HG03521 (cell line): ENCODE measurements around the gene KRT80.

Experiments used
- ATAC-seq: cut with Tn5 transposase; IDR thresholded peaks from one replicate; pipeline ENCODE4 v1.9.1; 2021; ENCODE audit warnings: mild to moderate bottlenecking, moderate library complexity; ENCODE audit not compliant: unreplicated experiment

Gene KRT80

DNA sequence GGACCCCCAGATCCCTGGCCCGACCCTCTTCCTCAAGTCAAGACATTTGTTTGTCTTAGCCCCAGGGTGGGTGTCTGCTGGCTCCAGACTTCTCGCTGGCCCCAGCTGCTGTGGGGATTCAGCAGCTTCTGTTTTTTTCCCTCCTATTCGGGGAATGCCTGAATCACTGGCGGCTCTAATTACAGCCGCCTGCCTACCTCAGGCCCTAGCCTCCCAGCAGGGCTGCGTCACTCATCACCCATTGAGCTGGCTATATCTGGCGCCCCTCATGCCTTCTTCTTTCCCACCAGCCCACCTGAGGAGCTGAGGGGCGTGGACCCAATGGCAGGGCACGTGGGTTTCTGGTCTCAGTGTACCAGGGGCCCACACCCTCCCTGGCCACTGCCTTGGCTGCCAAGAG is 10.1 kb downstream of the KRT80 start:
- ATAC-seq, result no peak

GRCh38 chr12:52180971-52181628 is 10.7 kb downstream of the KRT80 start:
- no peak for ATAC-seq

- no peak for ATAC-seq
Measured at GRCh38 chr12:52179396-52179973, 12.3 kb downstream of the KRT80 start.

DNA sequence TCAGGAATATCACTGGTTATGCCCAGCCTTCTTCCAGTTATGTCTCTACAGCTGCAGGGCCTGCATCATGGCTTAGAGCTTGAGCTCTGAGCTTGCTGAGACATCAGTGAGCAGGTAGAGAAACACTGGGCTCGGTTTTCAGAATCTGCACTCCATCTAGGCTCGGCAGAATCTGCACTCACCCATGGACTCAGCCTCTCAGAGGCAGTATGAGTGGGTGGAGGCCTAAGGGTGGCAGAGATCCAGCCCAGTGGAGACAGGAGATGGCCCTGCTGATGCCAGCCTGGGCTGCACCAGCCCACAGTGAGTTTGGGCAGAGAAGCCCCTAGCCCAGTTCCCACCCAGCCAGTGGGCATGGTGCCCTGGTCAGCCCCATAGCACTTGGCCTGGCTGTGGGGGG is 12.8 kb downstream of the KRT80 start:
- no peak for ATAC-seq

DNA sequence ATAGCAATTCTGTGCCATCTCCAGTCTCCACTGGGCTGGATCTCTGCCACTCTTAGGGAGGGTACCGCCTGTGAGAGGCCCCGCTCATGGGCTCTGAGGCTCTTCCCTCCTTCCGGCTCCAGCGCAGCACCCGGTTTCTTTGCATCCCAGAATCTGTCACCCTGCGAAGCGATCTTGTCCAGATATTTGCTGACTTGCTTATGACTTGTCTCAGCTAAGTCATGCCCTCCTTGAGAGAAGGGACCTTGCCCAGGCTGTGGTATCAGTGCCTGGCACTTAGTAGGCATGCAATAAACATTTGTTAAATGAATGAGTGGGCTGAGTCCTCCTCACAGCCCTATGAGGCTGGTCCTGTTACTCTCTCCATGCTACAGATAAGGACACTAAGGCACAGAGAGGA is 13.4 kb downstream of the KRT80 start:
- ATAC-seq, result no peak

- no peak for ATAC-seq
Measured at GRCh38 chr12:52175371-52176350, 16.2 kb downstream of the KRT80 start.

GRCh38 chr12:52173526-52173925 is 18.3 kb downstream of the KRT80 start:
- no peak for ATAC-seq

DNA sequence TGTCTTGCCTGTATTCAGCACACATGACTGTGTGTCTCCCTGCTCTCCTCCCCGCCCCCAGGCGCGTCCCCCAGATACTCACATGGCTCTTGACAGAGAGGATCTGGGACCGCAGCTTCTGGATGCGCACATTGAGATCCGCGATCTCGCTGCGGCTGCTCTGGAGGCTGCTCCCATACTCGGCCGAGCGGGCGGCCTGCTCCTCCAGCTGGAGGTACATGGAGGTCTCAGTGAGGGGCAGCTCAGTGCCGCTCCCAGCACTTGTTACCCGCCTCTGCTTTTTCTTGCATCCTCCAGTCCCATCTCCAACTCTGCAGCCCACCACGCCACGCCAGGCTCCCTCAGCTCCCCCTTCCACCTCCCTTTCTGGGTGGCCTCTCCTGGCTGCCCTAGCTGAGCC is 18.9 kb downstream of the KRT80 start:
- ATAC-seq, result no peak

DNA sequence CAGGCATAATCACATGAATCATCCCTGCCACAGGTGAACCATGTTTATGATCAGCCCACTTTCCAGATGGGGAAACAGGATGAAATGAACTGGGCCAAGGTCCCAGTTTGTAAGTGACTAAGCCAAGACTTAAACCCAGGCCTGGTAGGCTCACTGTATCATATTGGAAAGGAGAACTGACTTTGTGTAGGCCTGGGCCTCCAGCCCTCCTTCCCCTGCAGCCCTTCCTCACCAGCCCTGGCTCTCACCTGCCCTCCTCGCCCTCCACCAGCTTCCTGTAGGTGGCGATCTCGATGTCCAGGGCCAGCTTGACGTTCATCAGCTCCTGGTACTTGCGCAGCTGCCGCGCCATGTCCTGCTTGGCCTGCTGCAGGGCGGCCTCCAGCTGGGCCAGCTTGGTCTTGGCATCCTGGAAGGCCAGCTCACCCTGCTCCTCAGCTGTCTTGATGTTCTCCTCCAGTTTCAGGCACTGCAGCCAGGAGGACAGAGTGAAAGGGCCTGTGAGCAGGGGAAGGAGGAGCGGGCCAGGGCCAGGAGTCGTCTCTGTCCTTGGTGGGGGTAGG is 19.8 kb downstream of the KRT80 start:
- no peak for ATAC-seq

DNA sequence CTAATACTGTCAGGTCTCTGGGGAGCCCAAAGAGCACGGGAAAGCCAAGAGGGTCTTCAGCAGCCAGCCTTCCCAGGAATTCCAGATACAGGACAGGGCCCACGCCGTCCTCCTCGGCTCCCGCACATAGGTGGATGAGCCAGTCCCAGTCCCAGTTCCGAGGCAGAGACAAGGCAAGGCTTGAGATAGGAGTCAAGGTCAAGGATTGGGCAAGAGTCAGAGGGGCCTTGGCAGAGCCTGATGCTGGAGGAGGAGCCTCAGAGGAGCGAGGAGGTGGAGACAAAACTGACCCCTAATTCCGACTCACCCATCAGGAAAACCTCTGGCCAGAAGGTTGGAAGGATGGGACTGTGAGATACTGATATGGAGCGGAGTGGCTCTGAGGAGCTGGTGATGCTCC is 21.0 kb downstream of the KRT80 start:
- ATAC-seq, result no peak

GRCh38 chr12:52169886-52170285 is 21.9 kb downstream of the KRT80 start:
- ATAC-seq, result no peak

GRCh38 chr12:52168019-52168717 is 23.6 kb downstream of the KRT80 start:
- ATAC-seq, result no peak

DNA sequence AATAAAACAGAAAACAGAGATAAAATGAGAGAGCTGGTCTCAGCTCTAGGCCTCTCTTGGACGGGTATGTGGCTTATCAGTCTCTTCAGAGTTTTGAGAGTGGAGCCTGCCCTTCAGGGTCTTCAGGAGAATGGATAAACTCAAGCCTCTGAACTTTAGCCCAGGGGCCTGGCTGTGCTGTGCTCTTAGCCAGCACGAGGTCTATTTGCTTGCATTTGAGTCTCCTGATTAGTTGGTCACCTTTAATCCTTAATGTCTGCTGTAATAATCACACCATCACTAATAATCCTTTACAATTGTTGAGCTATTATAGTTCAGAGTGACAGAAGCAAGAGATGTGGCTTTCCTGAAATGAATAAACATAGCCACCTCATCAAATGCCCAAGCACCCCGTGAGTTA is 24.3 kb downstream of the KRT80 start:
- no peak for ATAC-seq

DNA sequence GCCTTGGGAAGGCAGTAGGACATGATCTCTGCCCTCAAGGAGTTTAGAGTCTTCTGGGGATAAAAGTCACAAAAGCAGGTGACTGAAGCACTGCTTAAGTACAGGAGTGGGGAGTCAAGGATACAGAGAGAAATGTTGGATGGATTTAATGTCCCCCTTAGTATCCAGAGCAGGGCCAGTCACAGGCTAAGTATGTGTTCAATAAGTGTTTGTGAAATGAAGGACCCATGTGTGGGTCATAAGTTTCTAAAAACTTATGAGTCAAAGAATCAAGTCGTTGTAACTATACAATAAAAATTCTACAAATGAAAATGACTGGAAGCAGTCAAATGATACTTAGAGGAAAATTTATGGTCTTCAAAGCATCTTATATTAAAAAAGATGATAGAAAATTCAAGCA is 25.1 kb downstream of the KRT80 start:
- ATAC-seq, result no peak

- ATAC-seq, result no peak
Measured at GRCh38 chr12:52165096-52165855, 26.5 kb downstream of the KRT80 start.

GRCh38 chr12:52164624-52165023 is 27.2 kb downstream of the KRT80 start:
- no peak for ATAC-seq

DNA sequence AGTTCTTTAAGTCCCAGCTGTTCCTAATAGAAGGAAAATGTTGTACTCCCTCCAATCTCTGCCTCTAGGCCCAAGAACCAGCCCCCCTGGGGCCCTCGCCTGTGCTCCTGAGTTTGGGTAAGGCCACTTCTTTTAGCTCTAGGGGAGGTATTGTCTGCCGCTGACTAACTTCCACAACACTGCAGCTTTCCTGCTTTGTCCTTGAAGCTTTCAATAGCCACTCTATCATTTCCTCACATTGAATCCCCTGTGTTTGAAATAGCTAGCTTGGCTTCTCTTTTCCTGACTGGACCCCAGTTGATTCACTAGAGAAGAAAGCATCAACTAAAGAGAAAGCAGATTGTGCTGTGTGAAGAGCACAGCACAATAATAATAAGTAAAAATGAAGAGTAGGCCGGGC is 28.8 kb downstream of the KRT80 start:
- no peak for ATAC-seq

DNA sequence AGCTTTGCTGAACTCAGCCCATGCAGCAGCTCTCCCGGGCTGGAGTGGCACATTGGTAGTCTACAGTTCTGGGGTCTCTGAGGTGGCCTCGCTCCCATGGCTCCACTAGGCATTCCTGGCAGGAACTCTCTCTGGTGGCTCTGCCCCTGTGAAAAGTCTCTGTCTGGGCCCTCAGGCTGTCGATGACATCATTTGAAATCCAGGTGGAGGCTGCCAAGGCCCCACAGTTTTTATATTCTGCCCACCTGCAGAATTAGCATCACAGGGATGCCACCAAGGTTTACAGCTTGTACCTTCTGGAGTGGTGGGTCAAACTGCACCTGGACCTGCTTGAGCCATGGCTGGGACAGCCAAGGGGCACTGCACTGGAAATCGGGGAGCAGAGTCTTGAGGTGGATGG is 31.6 kb downstream of the KRT80 start:
- no peak for ATAC-seq

- ATAC-seq, result no peak
Measured at GRCh38 chr12:52157566-52158150, 34.2 kb downstream of the KRT80 start.
